GM13976 (cell line): ENCODE results near the gene CELF2.

Experiments used
- DNase-seq: peaks from one replicate; pipeline ENCODE4 v3.0.0; 2012; ENCODE audit warnings: low spot score
- in situ Hi-C: fragments of 300-500 bp; cut with MboI; formaldehyde crosslinking; loops from one replicate; pipeline ENCODE4 v1.12.0; 2022; ENCODE audit warnings: low sequenced_read_pairs, mixed read lengths, inconsistent platforms; ENCODE audit not compliant: unreplicated experiment
- TF ChIP-seq, protein P1 (sequence below): IDR thresholded peaks from 2 replicates; pipeline ENCODE4 v1.5.1; 2012; ENCODE audit warnings: borderline replicate concordance, mild to moderate bottlenecking; ENCODE audit not compliant: insufficient read depth; ENCODE audit errors: extremely low read depth, missing control alignments, control extremely low read depth

The CELF2 gene

DNA sequence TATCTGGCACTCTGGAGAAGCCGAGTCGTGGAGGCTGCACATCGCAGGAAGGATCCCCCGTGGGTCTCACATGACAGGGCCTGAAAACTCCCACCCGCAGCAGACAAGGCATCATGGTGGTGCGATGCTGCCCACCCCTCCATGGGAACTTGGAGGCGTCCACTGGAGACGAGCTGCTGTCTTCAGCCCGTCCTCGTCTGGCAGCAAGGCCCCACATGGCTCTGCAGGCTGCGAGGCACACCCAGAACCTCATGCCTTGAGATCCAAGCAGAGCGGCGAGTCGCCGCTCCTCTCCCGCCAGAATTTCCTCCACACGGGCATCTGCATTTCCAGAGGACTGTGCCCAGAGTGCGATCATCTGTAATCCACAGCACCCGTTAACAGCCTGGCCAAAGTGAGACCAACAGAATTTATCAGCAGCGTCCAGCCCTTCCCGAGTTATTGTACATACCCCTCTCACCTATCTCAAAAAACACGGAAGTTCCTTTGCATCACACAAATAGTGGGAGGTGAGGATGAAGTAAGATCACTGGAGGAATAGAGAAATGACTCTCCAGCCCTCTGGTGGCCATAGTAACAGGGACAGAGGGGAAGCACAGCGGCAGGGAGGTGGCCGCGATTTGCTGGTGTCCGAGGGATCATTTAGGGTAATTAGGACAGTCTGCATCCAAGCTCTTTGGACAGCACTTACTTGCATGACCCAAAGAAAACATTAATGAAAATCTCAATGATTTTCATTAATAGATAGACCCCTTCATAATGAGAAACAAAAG is 301.3 kb downstream of the CELF2 start:
- TF ChIP-seq, protein P1, sequence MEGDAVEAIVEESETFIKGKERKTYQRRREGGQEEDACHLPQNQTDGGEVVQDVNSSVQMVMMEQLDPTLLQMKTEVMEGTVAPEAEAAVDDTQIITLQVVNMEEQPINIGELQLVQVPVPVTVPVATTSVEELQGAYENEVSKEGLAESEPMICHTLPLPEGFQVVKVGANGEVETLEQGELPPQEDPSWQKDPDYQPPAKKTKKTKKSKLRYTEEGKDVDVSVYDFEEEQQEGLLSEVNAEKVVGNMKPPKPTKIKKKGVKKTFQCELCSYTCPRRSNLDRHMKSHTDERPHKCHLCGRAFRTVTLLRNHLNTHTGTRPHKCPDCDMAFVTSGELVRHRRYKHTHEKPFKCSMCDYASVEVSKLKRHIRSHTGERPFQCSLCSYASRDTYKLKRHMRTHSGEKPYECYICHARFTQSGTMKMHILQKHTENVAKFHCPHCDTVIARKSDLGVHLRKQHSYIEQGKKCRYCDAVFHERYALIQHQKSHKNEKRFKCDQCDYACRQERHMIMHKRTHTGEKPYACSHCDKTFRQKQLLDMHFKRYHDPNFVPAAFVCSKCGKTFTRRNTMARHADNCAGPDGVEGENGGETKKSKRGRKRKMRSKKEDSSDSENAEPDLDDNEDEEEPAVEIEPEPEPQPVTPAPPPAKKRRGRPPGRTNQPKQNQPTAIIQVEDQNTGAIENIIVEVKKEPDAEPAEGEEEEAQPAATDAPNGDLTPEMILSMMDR: peak; percentile 8
- no peak for DNase-seq

DNA sequence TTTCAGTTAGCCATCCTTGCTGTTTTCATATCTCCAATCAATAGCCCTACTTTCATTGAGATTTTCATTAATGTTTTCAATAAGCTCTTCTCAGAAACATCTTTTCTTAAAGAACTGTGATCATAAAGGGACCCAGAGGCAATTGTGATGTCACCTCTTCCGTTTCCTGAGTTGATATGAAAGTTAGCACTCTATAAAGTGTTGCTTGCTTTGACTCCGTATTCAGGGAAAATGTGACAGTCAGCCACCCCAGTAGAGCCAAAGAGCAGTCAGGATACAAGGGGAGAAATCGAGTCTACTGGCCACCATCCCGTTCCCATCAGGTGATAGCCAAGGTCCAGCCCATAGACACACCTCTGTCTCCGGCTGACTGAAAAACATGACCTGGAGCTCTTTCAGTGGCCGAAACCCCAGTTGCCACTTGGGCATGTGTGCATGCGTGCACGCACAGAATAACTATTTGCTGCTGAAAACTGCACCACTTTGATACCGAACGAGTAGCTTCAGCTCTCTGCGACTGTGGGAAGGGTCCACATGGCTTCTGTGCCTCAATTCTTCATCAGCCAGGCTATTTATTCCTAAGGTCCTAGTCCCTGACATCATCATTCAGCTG is 302.4 kb downstream of the CELF2 start:
- DNase-seq: no peak
- TF ChIP-seq, protein P1: no peak
- in situ Hi-C loops: no loop called here

More for the DNA sequence above, 301.3 kb downstream of the CELF2 start:
- in situ Hi-C loops: no loop called here

DNA sequence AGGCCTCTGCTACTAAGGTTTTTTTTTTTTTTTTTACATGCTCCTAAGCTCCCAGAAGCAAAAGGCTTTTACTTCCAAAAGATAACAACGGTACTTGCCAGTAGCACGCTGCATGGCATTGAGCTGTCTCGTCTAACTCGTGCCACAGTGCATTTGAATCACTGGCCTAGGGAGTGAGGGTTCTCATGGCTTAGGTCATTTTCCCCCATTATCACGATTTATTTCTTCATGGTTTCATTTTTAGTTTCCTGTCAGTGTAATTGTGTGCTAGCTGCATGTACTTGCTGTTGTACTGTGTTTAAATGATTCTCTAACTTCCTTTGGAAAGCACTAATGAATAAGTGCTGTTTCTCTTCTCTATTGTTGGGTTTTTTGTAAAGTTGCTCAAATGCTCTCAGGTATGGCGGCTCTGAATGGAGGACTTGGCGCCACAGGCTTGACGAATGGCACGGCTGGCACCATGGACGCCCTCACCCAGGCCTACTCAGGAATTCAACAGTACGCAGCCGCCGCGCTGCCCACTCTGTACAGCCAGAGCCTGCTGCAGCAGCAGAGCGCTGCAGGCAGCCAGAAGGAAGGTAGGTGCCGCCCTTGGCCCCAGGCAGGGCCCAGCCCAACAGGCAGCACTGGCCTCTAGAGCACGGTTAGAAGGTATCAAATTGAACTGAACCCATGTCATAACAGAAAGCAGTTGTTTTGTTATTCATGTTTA is 303.3 kb downstream of the CELF2 start:
- TF ChIP-seq, protein P1: no peak
- in situ Hi-C loops: no loop called here
- DNase-seq: no peak

DNA sequence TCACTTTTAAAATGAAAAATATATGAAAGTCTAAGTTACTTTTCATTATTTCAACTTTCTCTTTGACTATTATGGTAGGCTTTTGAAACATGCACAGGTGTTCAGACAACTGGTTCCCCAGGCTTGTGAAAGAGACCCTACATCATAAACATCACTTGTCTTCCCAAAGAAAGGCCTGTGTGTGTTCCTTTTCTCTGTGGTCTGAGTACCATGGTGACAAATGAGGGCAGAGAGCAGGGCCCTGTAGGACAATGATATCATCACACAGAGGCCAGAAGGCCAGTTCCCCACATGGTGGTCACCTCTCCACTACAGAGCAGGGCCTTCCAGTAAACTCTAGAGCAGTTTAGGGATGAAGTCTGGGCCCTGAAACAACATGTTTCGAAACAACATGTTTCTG is 305.0 kb downstream of the CELF2 start:
- in situ Hi-C loops: no loop called here
- TF ChIP-seq, protein P1: no peak
- DNase-seq: no peak

DNA sequence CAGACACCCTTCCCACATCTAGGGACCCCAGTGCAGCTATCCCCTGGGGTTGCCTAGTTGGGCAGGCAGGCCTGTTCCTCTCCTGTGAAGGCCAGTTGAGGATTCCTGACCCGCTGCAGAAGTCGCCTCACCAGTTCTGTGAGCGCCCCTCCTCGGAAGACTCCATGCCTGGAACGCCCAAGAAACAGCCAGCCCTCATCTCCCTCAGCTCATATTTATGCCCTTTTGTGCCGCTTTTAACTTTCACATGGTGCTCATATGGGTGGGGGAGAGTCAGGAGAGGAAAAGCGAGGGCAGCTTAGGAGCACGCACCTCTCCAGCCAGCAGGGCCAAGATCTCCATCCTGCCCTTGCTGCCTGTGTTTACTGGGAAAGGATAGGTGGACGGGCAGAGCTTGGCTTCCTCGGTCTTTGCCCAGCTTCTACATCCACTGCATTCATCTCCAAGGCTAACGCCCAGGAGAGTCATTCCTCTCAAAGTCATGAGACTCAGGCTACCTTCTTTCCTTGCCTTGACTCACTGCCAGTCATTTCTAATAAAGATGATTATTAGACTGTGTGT is 307.2 kb downstream of the CELF2 start:
- DNase-seq: no peak
- TF ChIP-seq, protein P1: no peak

DNA sequence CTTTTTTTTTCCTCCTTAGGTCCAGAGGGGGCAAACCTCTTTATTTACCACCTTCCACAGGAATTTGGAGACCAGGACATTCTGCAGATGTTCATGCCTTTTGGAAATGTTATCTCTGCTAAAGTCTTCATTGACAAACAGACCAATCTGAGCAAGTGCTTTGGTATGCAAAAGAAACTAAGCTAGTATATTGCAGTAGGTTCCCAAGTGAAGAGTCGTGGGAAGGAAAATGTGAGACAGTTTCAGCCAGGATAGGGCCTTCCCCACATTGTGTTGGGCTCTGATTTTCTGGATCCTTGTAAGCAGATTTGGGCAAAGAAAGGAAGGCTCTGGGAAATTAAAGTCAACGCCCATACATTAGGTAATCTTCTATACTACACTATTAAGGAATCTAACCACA is 308.1 kb downstream of the CELF2 start:
- DNase-seq: no peak
- TF ChIP-seq, protein P1: no peak
- in situ Hi-C loops: no loop called here

More for the DNA sequence above, 307.2 kb downstream of the CELF2 start:
- in situ Hi-C loops: no loop called here
